ENCODE data around the gene ZNF628.

Gene ZNF628

DNA sequence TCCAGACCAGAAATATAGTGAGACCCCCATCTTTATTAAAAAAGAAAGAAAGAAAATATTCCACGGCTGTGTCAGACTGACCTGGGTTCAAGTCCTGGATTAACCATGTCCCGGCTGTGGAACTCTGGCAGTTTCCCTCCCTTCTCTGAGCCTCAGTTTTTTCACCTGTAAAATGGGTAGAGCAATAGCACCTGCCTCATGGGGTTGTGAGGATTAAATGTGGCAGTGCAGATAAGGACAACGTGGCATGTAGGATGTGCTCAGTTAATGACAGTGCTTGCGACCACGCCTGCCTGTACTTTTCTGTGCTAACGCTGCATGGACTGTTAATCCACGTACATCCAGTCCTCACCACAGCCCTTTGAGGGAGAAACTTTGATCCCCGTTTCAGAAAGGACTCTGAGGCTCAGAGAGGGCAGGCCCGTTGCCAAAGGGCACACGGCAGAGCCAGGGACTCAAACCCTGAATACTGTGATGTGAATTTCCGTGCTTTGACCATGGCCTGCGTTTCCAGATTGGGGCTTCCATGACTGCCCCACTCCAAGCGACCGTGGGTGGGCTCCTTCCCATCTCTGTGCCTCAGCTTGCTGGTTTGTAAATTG, 44.4 kb downstream of the ZNF628 start:
- TF ChIP-seq, protein P1, sequence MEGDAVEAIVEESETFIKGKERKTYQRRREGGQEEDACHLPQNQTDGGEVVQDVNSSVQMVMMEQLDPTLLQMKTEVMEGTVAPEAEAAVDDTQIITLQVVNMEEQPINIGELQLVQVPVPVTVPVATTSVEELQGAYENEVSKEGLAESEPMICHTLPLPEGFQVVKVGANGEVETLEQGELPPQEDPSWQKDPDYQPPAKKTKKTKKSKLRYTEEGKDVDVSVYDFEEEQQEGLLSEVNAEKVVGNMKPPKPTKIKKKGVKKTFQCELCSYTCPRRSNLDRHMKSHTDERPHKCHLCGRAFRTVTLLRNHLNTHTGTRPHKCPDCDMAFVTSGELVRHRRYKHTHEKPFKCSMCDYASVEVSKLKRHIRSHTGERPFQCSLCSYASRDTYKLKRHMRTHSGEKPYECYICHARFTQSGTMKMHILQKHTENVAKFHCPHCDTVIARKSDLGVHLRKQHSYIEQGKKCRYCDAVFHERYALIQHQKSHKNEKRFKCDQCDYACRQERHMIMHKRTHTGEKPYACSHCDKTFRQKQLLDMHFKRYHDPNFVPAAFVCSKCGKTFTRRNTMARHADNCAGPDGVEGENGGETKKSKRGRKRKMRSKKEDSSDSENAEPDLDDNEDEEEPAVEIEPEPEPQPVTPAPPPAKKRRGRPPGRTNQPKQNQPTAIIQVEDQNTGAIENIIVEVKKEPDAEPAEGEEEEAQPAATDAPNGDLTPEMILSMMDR (IDR thresholded peaks at IDR 0.05): no peak
- Histone ChIP-seq H3K27me3 (ENCODE audit: control insufficient read depth, insufficient read depth, low read length) (no peaks in the 10 kb centered on the region), H3K4me1 (peaks cover 2% of the 10 kb centered on the region), H2AFZ (no peak overlapping the region), H3K4me2 (ENCODE audit: low read length) (no peak overlapping the region), H3K9me3 (ENCODE audit: control insufficient read depth, low read length) (no peaks in the 10 kb centered on the region), H3K4me3 (ENCODE audit: low read depth, low read length) (no peak overlapping the region), H3K79me2 (no peaks in the 10 kb centered on the region), H3K27ac (no peak overlapping the region), H3K36me3 (ENCODE audit: control insufficient read depth, insufficient read depth, low read length) (no peaks in the 10 kb centered on the region), H3K9ac (no peak overlapping the region)

DNA sequence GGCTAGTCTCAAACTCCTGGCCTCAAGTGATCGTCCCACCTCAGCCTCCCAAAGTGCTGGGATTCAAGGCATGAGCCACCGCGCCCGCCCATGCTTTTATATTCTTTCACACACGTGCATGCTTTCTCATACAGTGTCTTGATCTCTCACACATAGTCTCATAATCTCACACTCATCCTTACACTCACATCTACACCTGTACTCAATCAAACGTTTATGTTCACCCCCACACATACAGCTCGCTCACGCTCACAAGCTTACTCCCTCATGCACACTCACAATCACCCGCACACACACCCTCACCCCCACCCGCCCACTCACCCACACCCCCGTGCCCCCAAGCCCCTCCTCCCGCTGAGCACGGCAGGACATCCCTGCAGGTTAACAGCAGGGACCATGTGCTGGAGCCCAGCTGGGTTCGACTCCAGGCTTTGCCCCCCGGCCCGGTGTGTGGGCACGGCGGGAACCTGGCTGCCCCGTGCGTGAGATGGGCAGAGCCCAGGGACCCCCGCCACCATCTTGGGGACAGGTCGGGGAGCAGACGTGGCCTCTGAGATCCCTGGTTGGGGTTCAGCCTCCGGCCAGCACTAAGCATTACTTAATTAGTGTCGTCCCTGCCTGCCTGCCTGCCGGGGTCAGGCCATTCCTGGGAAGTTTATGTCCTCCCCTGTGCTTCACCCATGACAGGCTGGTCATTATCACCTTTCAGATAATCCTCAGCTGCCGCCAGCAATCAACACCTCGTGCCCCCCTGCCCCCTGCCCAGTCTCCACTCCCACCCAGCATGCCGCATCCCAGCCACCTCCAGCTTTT, 49.1 kb downstream of the ZNF628 start:
- Histone ChIP-seq H2AFZ (peak overlapping the region; percentile 72), H3K4me1 (peaks cover 7% of the 10 kb centered on the region), H3K36me3 (ENCODE audit: control insufficient read depth, insufficient read depth, low read length) (no peaks in the 10 kb centered on the region), H3K4me3 (ENCODE audit: low read depth, low read length) (no peak overlapping the region), H3K27me3 (ENCODE audit: control insufficient read depth, insufficient read depth, low read length) (no peaks in the 10 kb centered on the region), H3K4me2 (ENCODE audit: low read length) (no peak overlapping the region), H3K9ac (no peak overlapping the region), H3K9me3 (ENCODE audit: control insufficient read depth, low read length) (no peaks in the 10 kb centered on the region), H3K27ac (no peak overlapping the region), H3K79me2 (no peaks in the 10 kb centered on the region)
- TF ChIP-seq, protein P1 (IDR thresholded peaks at IDR 0.05): no peak

DNA sequence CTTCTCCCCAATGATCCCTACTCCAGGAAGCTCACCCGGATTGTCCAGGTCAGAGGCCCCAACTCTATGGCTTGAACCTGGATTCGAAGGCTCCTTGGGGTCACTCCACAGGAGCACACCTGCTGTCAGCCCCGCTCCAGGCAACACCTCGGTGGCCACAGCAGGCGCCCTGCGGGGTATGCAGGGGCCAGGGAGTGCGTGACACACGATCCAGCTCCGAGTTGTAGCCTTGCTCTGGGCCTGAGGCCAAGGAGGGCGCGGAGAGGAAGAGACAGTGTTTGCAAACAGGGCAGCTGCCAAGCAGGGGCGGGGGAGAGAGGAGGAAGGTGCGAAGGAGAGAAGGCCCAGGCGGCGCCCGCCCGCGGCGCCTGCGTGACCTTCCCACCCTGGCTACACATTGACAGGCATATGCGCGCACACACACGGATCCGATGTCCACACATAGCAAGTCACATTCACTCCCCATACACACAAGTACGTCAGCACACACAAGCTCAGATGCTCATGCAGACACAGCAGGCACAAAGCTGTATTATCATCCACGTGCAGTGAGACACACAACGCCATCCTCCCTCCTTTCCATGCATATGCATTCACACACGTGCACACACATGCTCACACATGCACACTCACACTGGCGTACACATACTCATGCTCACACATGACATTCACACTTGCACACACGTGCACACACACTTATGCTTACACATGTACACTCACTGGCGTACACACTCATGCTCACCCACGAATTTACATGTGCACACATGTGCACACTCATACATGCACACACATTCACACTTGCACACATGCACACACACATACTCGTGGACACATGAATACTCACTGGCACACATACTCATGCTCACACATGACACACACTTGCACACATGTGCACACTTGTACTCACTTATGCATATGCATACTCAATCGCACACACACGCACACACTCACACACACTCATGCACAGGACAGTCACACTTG, 50.1 kb downstream of the ZNF628 start:
- no peak overlapping the region for H3K4me3 ChIP-seq (ENCODE audit: low read depth, low read length)

GRCh38 chr19:55527197-55528029, 51.0 kb downstream of the ZNF628 start:
- Histone ChIP-seq H3K9me3 (ENCODE audit: control insufficient read depth, low read length) (no peaks in the 10 kb centered on the region), H3K79me2 (no peaks in the 10 kb centered on the region), H3K27ac (no peak overlapping the region), H3K4me2 (ENCODE audit: low read length) (no peak overlapping the region), H3K27me3 (ENCODE audit: control insufficient read depth, insufficient read depth, low read length) (no peaks in the 10 kb centered on the region), H3K9ac (no peak overlapping the region), H3K4me3 (ENCODE audit: low read depth, low read length) (no peak overlapping the region), H2AFZ (no peak overlapping the region), H3K36me3 (ENCODE audit: control insufficient read depth, insufficient read depth, low read length) (no peaks in the 10 kb centered on the region), H3K4me1 (peaks cover 7% of the 10 kb centered on the region)
- TF ChIP-seq, protein P1 (IDR thresholded peaks at IDR 0.05): no peak

More for the DNA sequence above, 50.1 kb downstream of the ZNF628 start:
- TF ChIP-seq, protein P1 (IDR thresholded peaks at IDR 0.05): no peak
- Histone ChIP-seq H3K27ac (peak overlapping the region; percentile 20), H3K9me3 (ENCODE audit: control insufficient read depth, low read length) (no peaks in the 10 kb centered on the region), H3K9ac (no peak overlapping the region), H2AFZ (peak overlapping the region; percentile 72), H3K79me2 (no peaks in the 10 kb centered on the region), H3K36me3 (ENCODE audit: control insufficient read depth, insufficient read depth, low read length) (no peaks in the 10 kb centered on the region), H3K4me1 (peaks cover 7% of the 10 kb centered on the region), H3K4me2 (ENCODE audit: low read length) (peak overlapping the region; percentile 43), H3K27me3 (ENCODE audit: control insufficient read depth, insufficient read depth, low read length) (no peaks in the 10 kb centered on the region)
